NT2/D1 (cell line): ENCODE data around the gene SLC1A7.

ENCODE experiments used
- DNase-seq: peaks from one replicate; pipeline ENCODE4 v3.0.0-alpha.2; 2011; ENCODE audit warnings: low read depth, low spot score
- H3K27me3 ChIP-seq: 2 replicates; pipeline ENCODE4 v1.6.0; 2011; ENCODE audit warnings: mild to moderate bottlenecking; ENCODE audit not compliant: insufficient read length, insufficient read depth
- H3K36me3 ChIP-seq: 2 replicates; pipeline ENCODE4 v1.6.1; 2011; ENCODE audit warnings: mild to moderate bottlenecking, low read length, mixed read lengths; ENCODE audit not compliant: insufficient read depth, insufficient read length
- H3K4me1 ChIP-seq: 2 replicates; pipeline ENCODE4 v1.5.1; 2011; ENCODE audit not compliant: insufficient read depth, insufficient read length
- H3K4me3 ChIP-seq: 2 replicates; pipeline ENCODE4 v1.5.1; 2011; ENCODE audit warnings: low read depth; ENCODE audit not compliant: insufficient read length
- H3K9ac ChIP-seq: 2 replicates; pipeline ENCODE4 v1.6.0; 2011; ENCODE audit warnings: low read depth; ENCODE audit not compliant: insufficient read length
- H3K9me3 ChIP-seq: 2 replicates; pipeline ENCODE4 v1.5.1; 2011; ENCODE audit warnings: mild to moderate bottlenecking, low read length; ENCODE audit not compliant: insufficient read depth
- SUZ12 ChIP-seq: IDR thresholded peaks from 2 replicates; pipeline ENCODE4 v1.6.1; 2011; ENCODE audit not compliant: insufficient read length, insufficient read depth; ENCODE audit errors: extremely low read depth
- YY1 ChIP-seq: IDR thresholded peaks from 2 replicates; pipeline ENCODE4 v1.6.1; 2011; ENCODE audit not compliant: insufficient read length, insufficient read depth
- ZNF274 ChIP-seq: IDR thresholded peaks from 2 replicates; pipeline ENCODE4 v1.6.1; 2011; ENCODE audit warnings: mild to moderate bottlenecking, low read depth, low read length

The SLC1A7 gene

GRCh38 chr1:53075206-53075605, 67.2 kb downstream of the SLC1A7 start:
- H3K36me3 ChIP-seq, result no peaks in the 10 kb centered on the region
- H3K4me1 ChIP-seq, result peaks cover 8% of the 10 kb centered on the region
- H3K9ac ChIP-seq, result no peak overlapping the region
- no peaks in the 10 kb centered on the region for H3K27me3 ChIP-seq
- no peak for DNase-seq
- TF ChIP-seq SUZ12, result no peak
- TF ChIP-seq ZNF274, result no peak
- TF ChIP-seq YY1, result no peak
- H3K9me3 ChIP-seq, result no peaks in the 10 kb centered on the region
- no peak overlapping the region for H3K4me3 ChIP-seq

- H3K4me3 ChIP-seq, result no peak overlapping the region
- no peaks in the 10 kb centered on the region for H3K27me3 ChIP-seq
- no peak for DNase-seq
- H3K36me3 ChIP-seq, result no peaks in the 10 kb centered on the region
- H3K9ac ChIP-seq, result no peak overlapping the region
- TF ChIP-seq SUZ12, result no peak
- TF ChIP-seq ZNF274, result no peak
- peaks cover 8% of the 10 kb centered on the region for H3K4me1 ChIP-seq
- no peaks in the 10 kb centered on the region for H3K9me3 ChIP-seq
Measured at GRCh38 chr1:53074313-53075154, 67.9 kb downstream of the SLC1A7 start.

GRCh38 chr1:53073868-53074311, 68.5 kb downstream of the SLC1A7 start:
- Histone ChIP-seq H3K9ac (no peak overlapping the region), H3K4me1 (peaks cover 8% of the 10 kb centered on the region), H3K36me3 (no peaks in the 10 kb centered on the region), H3K4me3 (no peak overlapping the region), H3K27me3 (no peaks in the 10 kb centered on the region), H3K9me3 (no peaks in the 10 kb centered on the region)
- TF ChIP-seq SUZ12, result no peak
- no peak for TF ChIP-seq ZNF274
- TF ChIP-seq YY1, result no peak
- DNase-seq, result no peak

GRCh38 chr1:53073287-53073686, 69.2 kb downstream of the SLC1A7 start:
- H3K9ac ChIP-seq, result no peak overlapping the region
- TF ChIP-seq SUZ12 (no peak), YY1 (no peak), ZNF274 (no peak)
- H3K4me3 ChIP-seq, result no peak overlapping the region
- H3K36me3 ChIP-seq, result no peaks in the 10 kb centered on the region
- DNase-seq, result no peak
- peaks cover 8% of the 10 kb centered on the region for H3K4me1 ChIP-seq
- H3K9me3 ChIP-seq, result no peaks in the 10 kb centered on the region
- no peaks in the 10 kb centered on the region for H3K27me3 ChIP-seq

- Histone ChIP-seq H3K9me3 (no peaks in the 10 kb centered on the region), H3K27me3 (no peaks in the 10 kb centered on the region)
- no peak for DNase-seq
Measured at GRCh38 chr1:53071915-53072314, 70.5 kb downstream of the SLC1A7 start.

DNA sequence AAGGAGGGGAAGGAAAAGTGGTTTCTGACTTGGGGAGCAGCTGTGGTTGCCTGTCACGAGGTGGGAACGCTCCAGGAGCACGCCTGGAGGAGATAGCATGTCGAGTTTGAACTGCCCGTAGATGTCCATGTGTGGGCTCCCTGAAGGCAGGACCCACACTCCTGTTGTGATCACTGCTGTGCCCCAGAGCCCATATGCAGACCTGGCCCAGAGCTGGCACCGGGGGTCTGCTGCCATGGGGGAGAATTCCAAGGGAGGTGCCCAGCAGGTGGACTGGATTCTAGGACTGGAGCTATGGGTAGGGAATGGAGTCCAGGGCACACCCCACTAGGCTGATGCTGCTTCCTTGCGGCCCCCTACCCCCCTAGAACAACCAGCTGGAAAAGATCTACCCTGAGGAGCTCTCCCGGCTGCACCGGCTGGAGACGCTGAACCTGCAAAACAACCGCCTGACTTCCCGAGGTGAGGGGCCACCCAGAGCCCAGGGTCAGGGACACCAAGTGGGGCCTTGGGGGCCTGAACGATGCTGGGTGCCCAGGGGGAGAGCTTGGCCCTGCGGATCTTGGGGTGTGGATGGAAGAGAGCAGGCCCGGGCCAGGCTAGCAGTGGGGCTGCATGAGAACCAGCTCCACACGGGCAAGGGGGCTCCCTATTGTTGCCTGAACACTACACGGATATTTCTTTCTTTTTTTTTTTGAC, 71.1 kb downstream of the SLC1A7 start:
- Histone ChIP-seq H3K9ac (no peak overlapping the region), H3K36me3 (no peaks in the 10 kb centered on the region), H3K4me3 (no peak overlapping the region), H3K27me3 (no peaks in the 10 kb centered on the region), H3K9me3 (no peaks in the 10 kb centered on the region), H3K4me1 (peaks cover 8% of the 10 kb centered on the region)
- DNase-seq, result no peak
- TF ChIP-seq ZNF274, result no peak
- no peak for TF ChIP-seq SUZ12
- TF ChIP-seq YY1, result no peak

More at GRCh38 chr1:53071915-53072314, 70.5 kb downstream of the SLC1A7 start:
- H3K9ac ChIP-seq, result no peak overlapping the region
- H3K4me3 ChIP-seq, result no peak overlapping the region
- peaks cover 8% of the 10 kb centered on the region for H3K4me1 ChIP-seq
- H3K36me3 ChIP-seq, result no peaks in the 10 kb centered on the region
- TF ChIP-seq SUZ12, result no peak
- TF ChIP-seq ZNF274, result no peak
- TF ChIP-seq YY1, result no peak

GRCh38 chr1:53070621-53071020, 71.8 kb downstream of the SLC1A7 start:
- Histone ChIP-seq H3K4me3 (no peak overlapping the region), H3K9ac (no peak overlapping the region), H3K9me3 (no peaks in the 10 kb centered on the region), H3K27me3 (no peaks in the 10 kb centered on the region), H3K4me1 (peaks cover 8% of the 10 kb centered on the region), H3K36me3 (no peaks in the 10 kb centered on the region)
- DNase-seq, result no peak
- TF ChIP-seq YY1 (no peak), ZNF274 (no peak), SUZ12 (no peak)
